ENCODE measurements around the gene CALCR. TPM values are rescaled to one million over a fixed set of nuclear protein-coding genes. Genes with fewer than 3 reads are reported as not detected.

Gene CALCR
- total RNA-seq, 1 donor from 2014 or later = not detected

DNA sequence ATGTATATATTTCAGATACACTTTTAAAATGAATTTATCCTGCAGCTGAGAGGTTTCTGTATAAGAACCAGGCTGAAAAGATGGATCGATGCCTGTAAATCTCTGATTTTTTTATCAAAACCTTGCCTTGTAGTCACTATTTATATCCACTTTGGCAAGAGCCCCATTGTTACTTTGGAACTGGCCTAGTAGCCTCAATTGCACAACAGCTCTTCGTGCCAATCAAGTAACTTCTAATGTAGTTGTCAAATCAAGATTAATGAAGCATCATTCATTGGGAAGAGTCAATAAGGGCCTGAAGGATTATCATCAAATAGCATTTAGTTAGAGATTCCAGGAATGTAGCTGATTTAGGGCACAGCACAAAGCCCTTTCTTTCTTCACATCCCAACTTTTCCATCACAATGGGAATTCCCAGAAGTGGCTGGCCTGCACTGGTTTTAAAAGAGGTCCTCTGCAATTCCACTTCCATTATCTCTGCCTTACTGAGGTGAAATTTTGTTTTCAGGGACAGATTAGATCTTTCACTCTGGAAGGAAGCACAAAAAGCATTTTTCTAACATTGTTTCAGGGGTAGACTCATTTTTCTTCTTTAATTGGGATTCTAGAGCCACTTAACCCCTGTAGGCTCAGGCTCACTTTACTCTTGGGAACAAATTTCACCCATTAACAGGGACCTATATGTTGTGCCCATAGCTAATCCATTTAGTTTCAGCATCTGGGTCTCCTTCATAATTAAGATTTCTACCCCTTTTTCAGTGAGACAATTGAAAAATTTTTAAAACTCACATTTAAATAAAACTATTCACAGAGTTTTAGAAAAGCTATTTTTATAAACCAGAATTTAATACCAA, 97.8 kb downstream of the CALCR start:
- no peak for DNase-seq (ENCODE audit: low spot score in 2 of 2)
- TF ChIP-seq, protein P1, sequence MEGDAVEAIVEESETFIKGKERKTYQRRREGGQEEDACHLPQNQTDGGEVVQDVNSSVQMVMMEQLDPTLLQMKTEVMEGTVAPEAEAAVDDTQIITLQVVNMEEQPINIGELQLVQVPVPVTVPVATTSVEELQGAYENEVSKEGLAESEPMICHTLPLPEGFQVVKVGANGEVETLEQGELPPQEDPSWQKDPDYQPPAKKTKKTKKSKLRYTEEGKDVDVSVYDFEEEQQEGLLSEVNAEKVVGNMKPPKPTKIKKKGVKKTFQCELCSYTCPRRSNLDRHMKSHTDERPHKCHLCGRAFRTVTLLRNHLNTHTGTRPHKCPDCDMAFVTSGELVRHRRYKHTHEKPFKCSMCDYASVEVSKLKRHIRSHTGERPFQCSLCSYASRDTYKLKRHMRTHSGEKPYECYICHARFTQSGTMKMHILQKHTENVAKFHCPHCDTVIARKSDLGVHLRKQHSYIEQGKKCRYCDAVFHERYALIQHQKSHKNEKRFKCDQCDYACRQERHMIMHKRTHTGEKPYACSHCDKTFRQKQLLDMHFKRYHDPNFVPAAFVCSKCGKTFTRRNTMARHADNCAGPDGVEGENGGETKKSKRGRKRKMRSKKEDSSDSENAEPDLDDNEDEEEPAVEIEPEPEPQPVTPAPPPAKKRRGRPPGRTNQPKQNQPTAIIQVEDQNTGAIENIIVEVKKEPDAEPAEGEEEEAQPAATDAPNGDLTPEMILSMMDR (IDR thresholded peaks at IDR 0.05) = no peak
- no peaks in the 10 kb centered on the region for H3K4me1 ChIP-seq
- intact Hi-C loops (cut with DNase I) = no loop called here
- no peak overlapping the region for H3K27ac ChIP-seq
- H3K9me3 ChIP-seq = no peaks in the 10 kb centered on the region
- no peaks in the 10 kb centered on the region for H3K27me3 ChIP-seq
- no peak overlapping the region for H3K4me3 ChIP-seq
- H3K36me3 ChIP-seq = no peaks in the 10 kb centered on the region

DNA sequence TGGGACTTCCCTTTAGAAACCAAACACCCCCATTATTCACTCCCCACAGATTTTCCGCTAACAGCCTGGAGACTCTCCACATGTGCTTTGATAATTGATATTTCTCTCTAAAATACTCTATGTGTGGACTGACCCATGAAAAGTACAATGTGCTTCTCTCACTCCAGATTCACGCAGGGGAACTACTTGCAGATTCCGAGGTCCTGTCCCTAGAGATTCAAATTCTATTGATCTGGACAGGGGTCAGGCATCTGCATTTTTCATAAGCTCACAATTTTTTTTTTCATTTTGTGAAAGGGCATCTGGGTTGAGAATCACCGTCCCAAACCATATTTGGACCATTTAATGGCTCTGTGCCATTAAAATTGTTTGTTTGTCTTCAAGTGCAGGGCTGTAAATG, 98.7 kb downstream of the CALCR start:
- Histone ChIP-seq H3K4me1 (no peaks in the 10 kb centered on the region), H3K27ac (no peak overlapping the region), H3K27me3 (no peaks in the 10 kb centered on the region), H3K9me3 (no peaks in the 10 kb centered on the region), H3K36me3 (no peaks in the 10 kb centered on the region), H3K4me3 (no peak overlapping the region)
- TF ChIP-seq, protein P1 (IDR thresholded peaks at IDR 0.05) = no peak
- no peak for DNase-seq (ENCODE audit: low spot score in 2 of 2)
- intact Hi-C loops (cut with DNase I) = no loop called here

GRCh38 chr7:93471456-93471855, 103.1 kb downstream of the CALCR start:
- Histone ChIP-seq H3K4me1 (no peaks in the 10 kb centered on the region), H3K27ac (no peak overlapping the region), H3K9me3 (no peaks in the 10 kb centered on the region), H3K27me3 (no peaks in the 10 kb centered on the region), H3K4me3 (no peak overlapping the region), H3K36me3 (no peaks in the 10 kb centered on the region)
- TF ChIP-seq, protein P1 (IDR thresholded peaks at IDR 0.05) = no peak
- intact Hi-C loops (cut with DNase I) = no loop called here
- no peak for DNase-seq (ENCODE audit: low spot score in 2 of 2)

DNA sequence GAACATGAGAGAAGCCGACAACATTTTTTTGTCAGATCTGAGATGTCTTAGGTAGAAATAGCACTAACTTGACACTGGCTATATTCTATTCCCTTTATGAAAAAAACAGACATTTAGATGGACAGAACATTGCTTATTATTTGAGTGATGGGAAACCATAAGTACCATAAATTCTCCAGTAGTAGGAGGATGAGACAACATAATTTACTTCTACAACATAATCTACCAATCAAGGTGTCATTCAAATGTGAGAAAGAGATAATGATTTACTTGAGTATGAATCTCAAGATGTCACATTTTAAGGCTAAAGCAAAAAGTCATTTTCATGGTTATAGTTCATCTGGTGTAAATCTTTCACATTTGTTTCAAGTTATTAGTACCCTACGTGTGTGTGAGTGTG, 110.8 kb downstream of the CALCR start:
- H3K36me3 ChIP-seq = no peaks in the 10 kb centered on the region
- no peak for DNase-seq (ENCODE audit: low spot score in 2 of 2)
- no peak overlapping the region for H3K27ac ChIP-seq
- intact Hi-C loops (cut with DNase I) = no loop called here
- H3K27me3 ChIP-seq = no peaks in the 10 kb centered on the region
- H3K4me1 ChIP-seq = no peaks in the 10 kb centered on the region
- no peak overlapping the region for H3K4me3 ChIP-seq
- TF ChIP-seq, protein P1 (IDR thresholded peaks at IDR 0.05) = no peak
- H3K9me3 ChIP-seq = no peaks in the 10 kb centered on the region

DNA sequence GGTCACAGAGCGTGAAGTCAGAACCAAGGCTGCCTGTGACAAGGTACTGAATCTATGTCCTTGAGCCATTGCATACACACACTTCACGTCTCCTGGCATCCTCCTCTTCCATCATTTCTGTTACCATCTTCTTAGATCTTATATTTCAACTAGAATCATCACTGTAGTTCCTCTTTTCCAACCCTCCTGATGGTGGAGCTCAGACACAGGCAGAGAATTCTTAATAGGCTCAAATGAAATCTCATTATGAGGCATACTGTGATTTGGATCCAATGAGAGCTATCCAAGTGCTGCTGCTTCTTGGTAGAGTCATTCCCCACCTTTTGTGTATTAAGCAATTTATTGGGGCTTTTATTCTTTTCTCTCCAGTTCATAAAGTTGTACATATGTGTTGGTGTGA, 113.2 kb downstream of the CALCR start:
- Histone ChIP-seq H3K27ac (no peak overlapping the region), H3K4me3 (no peak overlapping the region), H3K36me3 (no peaks in the 10 kb centered on the region), H3K9me3 (no peaks in the 10 kb centered on the region), H3K4me1 (no peaks in the 10 kb centered on the region), H3K27me3 (no peaks in the 10 kb centered on the region)
- DNase-seq (ENCODE audit: low spot score in 2 of 2) = no peak
- intact Hi-C loops (cut with DNase I) = no loop called here
- TF ChIP-seq, protein P1 (IDR thresholded peaks at IDR 0.05) = no peak

Data from ascending aorta (tissue), 2 donors.